GM19043 (cell line): ENCODE measurements around the gene NDEL1.

Experiments
- ATAC-seq: cut with Tn5 transposase; IDR thresholded peaks from one replicate; pipeline ENCODE4 v1.9.1; 2021; ENCODE audit warnings: low read depth; ENCODE audit not compliant: unreplicated experiment

Gene NDEL1

GRCh38 chr17:8413328-8413727 is 22.4 kb upstream of the NDEL1 start:
- no peak for ATAC-seq

- no peak for ATAC-seq
Observed at GRCh38 chr17:8413938-8414337, 21.7 kb upstream of the NDEL1 start.

GRCh38 chr17:8417806-8418205 is 17.9 kb upstream of the NDEL1 start:
- no peak for ATAC-seq

GRCh38 chr17:8418471-8418870 is 17.2 kb upstream of the NDEL1 start:
- ATAC-seq: no peak

- no peak for ATAC-seq
Observed at GRCh38 chr17:8419305-8419704, 16.4 kb upstream of the NDEL1 start.

- ATAC-seq: no peak
Observed at GRCh38 chr17:8420041-8420934, 15.4 kb upstream of the NDEL1 start.

GRCh38 chr17:8421571-8421970 is 14.1 kb upstream of the NDEL1 start:
- ATAC-seq: no peak

- ATAC-seq: no peak
Observed at GRCh38 chr17:8426094-8426720, 9.5 kb upstream of the NDEL1 start.

- ATAC-seq: no peak
Observed at GRCh38 chr17:8426802-8427201, 8.9 kb upstream of the NDEL1 start.

- no peak for ATAC-seq
Observed at GRCh38 chr17:8430966-8431365, 4.7 kb upstream of the NDEL1 start.

- ATAC-seq: peak; percentile 27
Observed at GRCh38 chr17:8436169-8436843, 622 bp downstream of the NDEL1 start.

- ATAC-seq: no peak
Observed at GRCh38 chr17:8436844-8437171, 1.1 kb downstream of the NDEL1 start.

- no peak for ATAC-seq
Observed at GRCh38 chr17:8438441-8438840, 2.8 kb downstream of the NDEL1 start.

GRCh38 chr17:8439681-8440080 is 4.0 kb downstream of the NDEL1 start:
- ATAC-seq: no peak

- ATAC-seq: no peak
Observed at GRCh38 chr17:8441690-8442089, 6.0 kb downstream of the NDEL1 start.

GRCh38 chr17:8442310-8442709 is 6.6 kb downstream of the NDEL1 start:
- ATAC-seq: no peak

- no peak for ATAC-seq
Observed at GRCh38 chr17:8443756-8444155, 8.1 kb downstream of the NDEL1 start.

- ATAC-seq: no peak
Observed at GRCh38 chr17:8444494-8444893, 8.8 kb downstream of the NDEL1 start.

GRCh38 chr17:8445536-8445935 is 9.9 kb downstream of the NDEL1 start:
- no peak for ATAC-seq

- no peak for ATAC-seq
Observed at GRCh38 chr17:8447799-8448198, 12.1 kb downstream of the NDEL1 start.

- ATAC-seq: no peak
Observed at GRCh38 chr17:8448310-8448709, 12.6 kb downstream of the NDEL1 start.
